ENCODE measurements around the gene SCAP. TPM values are rescaled to one million over a fixed set of nuclear protein-coding genes. Genes with fewer than 3 reads are reported as not detected.

SCAP gene
- total RNA-seq, 1 donor from 2014 or later = 37.9 TPM

- DNase-seq (ENCODE audit: low spot score) = no peak
- intact Hi-C loops (cut with DNase I) = loop anchor here (5.0 kb wide), 1 partner anchor 368 kb away; no protein-coding TSS in a partner anchor
These were observed 56.4 kb downstream of the SCAP start for GRCh38 chr3:47419083-47420043.

GRCh38 chr3:47418167-47419082 lies 57.3 kb downstream of the SCAP start:
- intact Hi-C loops (cut with DNase I) = no loop called here
- no peak for DNase-seq (ENCODE audit: low spot score)

GRCh38 chr3:47416041-47416440 lies 59.7 kb downstream of the SCAP start:
- DNase-seq (ENCODE audit: low spot score) = no peak
- intact Hi-C loops (cut with DNase I) = no loop called here

- no peak for DNase-seq (ENCODE audit: low spot score)
- intact Hi-C loops (cut with DNase I) = no loop called here
These were observed 60.8 kb downstream of the SCAP start for GRCh38 chr3:47414666-47415587.

GRCh38 chr3:47414161-47414564 lies 61.6 kb downstream of the SCAP start:
- intact Hi-C loops (cut with DNase I) = no loop called here
- DNase-seq (ENCODE audit: low spot score) = no peak

- no peak for DNase-seq (ENCODE audit: low spot score)
- intact Hi-C loops (cut with DNase I) = no loop called here
These were observed 62.0 kb downstream of the SCAP start for GRCh38 chr3:47413751-47414150.

GRCh38 chr3:47412842-47413520 lies 62.8 kb downstream of the SCAP start:
- no peak for DNase-seq (ENCODE audit: low spot score)
- intact Hi-C loops (cut with DNase I) = no loop called here

- DNase-seq (ENCODE audit: low spot score) = no peak
- intact Hi-C loops (cut with DNase I) = no loop called here
These were observed 63.3 kb downstream of the SCAP start for GRCh38 chr3:47412453-47412756.

- intact Hi-C loops (cut with DNase I) = no loop called here
- no peak for DNase-seq (ENCODE audit: low spot score)
These were observed 63.9 kb downstream of the SCAP start for GRCh38 chr3:47411696-47412452.

GRCh38 chr3:47410801-47411646 lies 64.7 kb downstream of the SCAP start:
- intact Hi-C loops (cut with DNase I) = no loop called here
- DNase-seq (ENCODE audit: low spot score) = no peak

- no peak for DNase-seq (ENCODE audit: low spot score)
- intact Hi-C loops (cut with DNase I) = no loop called here
These were observed 65.4 kb downstream of the SCAP start for GRCh38 chr3:47410417-47410720.

GRCh38 chr3:47409688-47410416 lies 65.9 kb downstream of the SCAP start:
- DNase-seq (ENCODE audit: low spot score) = no peak
- intact Hi-C loops (cut with DNase I) = no loop called here

GRCh38 chr3:47409284-47409683 lies 66.5 kb downstream of the SCAP start:
- DNase-seq (ENCODE audit: low spot score) = no peak
- intact Hi-C loops (cut with DNase I) = no loop called here

- DNase-seq (ENCODE audit: low spot score) = no peak
These were observed 66.9 kb downstream of the SCAP start for GRCh38 chr3:47408839-47409229.

GRCh38 chr3:47407896-47408838 lies 67.6 kb downstream of the SCAP start:
- DNase-seq (ENCODE audit: low spot score) = no peak
- intact Hi-C loops (cut with DNase I) = no loop called here

More at GRCh38 chr3:47408839-47409229, 66.9 kb downstream of the SCAP start:
- intact Hi-C loops (cut with DNase I) = no loop called here

- DNase-seq (ENCODE audit: low spot score) = no peak
- intact Hi-C loops (cut with DNase I) = no loop called here
These were observed 68.5 kb downstream of the SCAP start for GRCh38 chr3:47407237-47407636.

Data from cardiac septum (tissue), 1 donor.